Tongue (tissue), 2 donors: Measurements from ENCODE around the gene PLPP3. TPM values are rescaled to one million over a fixed set of nuclear protein-coding genes. Genes with fewer than 3 reads are reported as not detected.
"Not testable (repeated sequence)": the region's sequence is repeated elsewhere in the genome, so short reads cannot be mapped to it uniquely, and the experiment has no call there.

Experiments
- DNase-seq: peaks from one replicate; pipeline ENCODE4 v3.0.0-alpha.2; 2015
- total RNA-seq: library from RNA; depleted of rRNA; stranded (reverse); fragments of >200 nt; gene quantifications from one replicate; pipeline ENCODE4 v1.2.3, GENCODE V29; 2014

PLPP3 gene
- total RNA-seq: 191 TPM

GRCh38 chr1:56578963-56579875 lies at the start of gene PLPP3:
Gene PLPP3, minus strand, starts transcription at chr1:56579563. Its CDS starts 547 bp downstream, at chr1:56579016.
- peak; percentile 97 for DNase-seq

GRCh38 chr1:56627636-56628039 lies 48.3 kb upstream of the PLPP3 start:
- no peak for DNase-seq

GRCh38 chr1:56627019-56627635 lies 47.8 kb upstream of the PLPP3 start:
- DNase-seq: no peak

DNA sequence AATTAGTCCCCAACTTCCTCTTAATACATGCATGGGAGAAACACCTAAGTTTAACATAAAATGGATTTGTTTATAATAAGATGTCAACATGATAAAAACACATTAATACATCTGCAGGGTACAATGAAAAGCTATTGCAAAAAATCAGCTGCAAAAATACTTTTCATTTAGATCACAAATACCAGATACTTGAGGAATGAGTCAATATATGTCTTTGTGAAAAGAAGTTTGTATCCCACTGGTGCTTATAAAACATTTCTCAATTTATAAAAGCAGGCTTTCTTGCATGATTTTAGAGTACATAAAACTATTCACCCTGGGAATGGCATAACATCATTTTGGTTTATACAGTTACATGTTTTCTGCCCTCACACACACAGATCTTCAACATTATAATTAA lies 47.2 kb upstream of the PLPP3 start:
- no peak for DNase-seq

- DNase-seq: no peak
Measured at GRCh38 chr1:56625819-56626440, 46.6 kb upstream of the PLPP3 start.

DNA sequence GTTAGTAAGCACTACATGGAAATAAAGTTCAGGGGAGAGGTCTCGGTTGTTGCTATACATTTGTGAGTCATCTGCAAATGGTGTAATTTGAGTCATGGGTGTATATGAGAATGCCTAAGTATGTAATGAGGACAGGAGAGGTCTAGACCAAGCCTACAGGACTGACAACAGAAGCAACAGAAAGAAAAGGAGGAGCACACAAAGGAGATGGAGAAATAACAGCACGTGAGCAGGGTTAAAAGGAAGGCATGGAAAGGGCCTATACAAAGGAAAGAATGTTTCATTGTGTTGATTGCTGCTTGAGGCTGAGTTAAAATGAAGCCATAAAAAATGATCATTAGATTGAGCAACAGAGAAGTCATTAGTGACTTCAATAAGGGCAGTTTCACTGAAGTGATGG lies 37.8 kb upstream of the PLPP3 start:
- DNase-seq: no peak

- not testable (repeated sequence) for DNase-seq
Measured at GRCh38 chr1:56610770-56611169, 31.4 kb upstream of the PLPP3 start.

DNA sequence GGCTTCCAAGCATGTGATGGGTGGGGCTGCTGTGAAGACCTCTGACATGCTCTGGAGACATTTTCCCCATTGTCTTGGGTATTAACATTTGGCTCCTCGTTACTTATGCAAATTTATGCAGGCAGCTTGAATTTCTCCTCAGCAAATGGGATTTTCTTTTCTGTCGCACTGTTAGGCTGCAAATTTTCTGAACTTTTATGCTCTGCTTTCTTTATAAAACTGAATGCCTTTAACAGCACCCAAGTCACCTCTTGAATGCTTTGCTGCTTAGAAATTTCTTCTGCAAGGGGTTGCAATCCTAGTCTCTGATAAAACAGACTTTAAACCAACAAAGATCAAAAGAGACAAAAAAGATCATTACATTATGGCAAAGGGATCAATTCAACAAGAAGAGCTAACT lies 30.7 kb upstream of the PLPP3 start:
- not testable (repeated sequence) for DNase-seq

GRCh38 chr1:56595397-56596191 lies 16.2 kb upstream of the PLPP3 start:
- not testable (repeated sequence) for DNase-seq

DNA sequence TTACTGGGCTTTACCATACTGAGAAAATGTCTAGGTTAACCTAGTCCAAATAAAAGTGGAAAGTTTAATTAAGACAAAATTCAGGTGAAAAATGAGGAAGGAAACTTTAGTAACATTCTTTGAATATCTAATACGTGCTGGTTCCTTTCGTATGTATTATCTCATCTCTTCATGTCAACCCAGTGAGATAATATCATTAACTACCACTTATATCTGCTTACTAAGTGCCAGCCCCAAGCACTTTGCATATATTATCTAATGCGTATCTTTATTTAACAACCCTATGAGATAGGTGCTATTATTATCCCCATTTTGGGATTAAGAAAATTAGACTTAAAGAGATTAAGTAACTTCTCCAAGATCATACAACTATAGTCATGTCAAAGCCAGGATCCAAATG lies 12.5 kb upstream of the PLPP3 start:
- DNase-seq: no peak

- DNase-seq: no peak
Measured at GRCh38 chr1:56590520-56591011, 11.2 kb upstream of the PLPP3 start.

GRCh38 chr1:56589369-56589768 lies 10.0 kb upstream of the PLPP3 start:
- DNase-seq: no peak

GRCh38 chr1:56586502-56586901 lies 7.1 kb upstream of the PLPP3 start:
- DNase-seq: no peak

DNA sequence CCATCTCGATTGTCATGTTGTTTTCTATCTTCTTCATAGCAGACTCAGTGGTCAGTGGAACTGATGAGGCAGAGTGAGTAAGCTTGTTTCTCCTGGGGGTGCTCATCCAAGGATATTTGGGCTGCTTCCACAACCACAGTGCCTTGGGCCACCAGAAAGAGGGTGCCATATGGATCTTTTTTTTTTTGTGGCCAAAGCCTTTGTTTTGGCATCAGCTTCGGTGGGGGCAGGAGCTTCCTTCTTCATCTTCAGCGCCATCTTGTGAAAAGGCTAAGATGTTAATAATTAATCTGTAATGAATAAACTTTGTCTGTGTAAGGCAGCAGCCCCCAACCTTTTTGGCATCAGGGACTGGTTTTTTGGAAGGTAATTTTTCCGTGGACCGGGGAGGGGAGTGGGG lies 6.6 kb upstream of the PLPP3 start:
- no peak for DNase-seq

DNA sequence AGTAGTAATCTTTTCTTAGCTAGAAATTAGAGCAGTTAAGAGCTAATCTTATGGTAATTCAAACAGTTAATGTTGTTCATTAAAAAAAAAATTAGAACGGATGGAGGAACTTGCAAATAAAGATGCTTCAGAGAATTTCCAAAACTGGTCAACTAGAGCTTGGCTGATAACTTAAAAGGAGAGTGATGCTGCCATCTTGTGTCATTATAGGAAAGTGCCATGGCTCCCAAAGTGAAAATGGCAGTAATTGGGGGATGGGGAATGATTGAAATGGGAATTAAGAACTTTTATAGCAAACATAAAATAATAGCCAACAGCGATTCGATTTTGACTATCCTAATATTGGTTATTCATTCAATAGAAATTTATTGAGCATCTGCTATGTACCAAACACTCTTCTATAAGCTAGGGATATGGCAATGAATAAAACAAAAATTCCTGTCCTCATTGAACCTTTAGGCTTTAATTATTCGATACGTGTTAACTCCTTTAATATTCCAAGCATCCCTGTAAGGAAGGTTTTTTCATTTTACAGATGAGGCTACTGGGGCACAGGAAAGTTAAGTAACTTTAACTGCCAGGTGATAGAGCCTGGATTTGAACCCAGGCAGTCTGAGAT lies 5.7 kb upstream of the PLPP3 start:
- DNase-seq: peak; percentile 88

DNA sequence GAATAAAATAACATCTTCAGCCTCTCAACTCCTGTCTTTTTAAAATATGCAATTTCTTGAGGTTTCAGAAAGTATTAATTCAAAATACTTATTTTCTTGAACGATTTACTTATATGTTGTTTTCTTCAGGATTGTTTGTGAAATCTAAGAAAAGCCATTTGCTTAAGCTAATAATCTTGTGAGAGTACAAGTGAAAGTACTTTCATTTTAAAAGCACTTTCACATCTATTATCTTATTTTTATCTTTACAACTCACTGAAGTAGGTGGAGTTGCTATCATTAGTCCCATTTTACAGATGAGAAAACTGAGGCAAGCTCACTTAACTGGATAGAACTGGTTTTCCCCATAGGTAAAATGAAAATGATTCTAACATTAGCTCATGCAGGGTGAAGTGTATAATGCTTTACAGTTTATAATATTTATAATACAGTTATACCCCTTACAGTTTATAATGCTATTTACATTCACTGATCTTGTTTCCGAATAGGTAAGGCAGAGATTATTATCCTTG lies 4.7 kb upstream of the PLPP3 start:
- no peak for DNase-seq

DNA sequence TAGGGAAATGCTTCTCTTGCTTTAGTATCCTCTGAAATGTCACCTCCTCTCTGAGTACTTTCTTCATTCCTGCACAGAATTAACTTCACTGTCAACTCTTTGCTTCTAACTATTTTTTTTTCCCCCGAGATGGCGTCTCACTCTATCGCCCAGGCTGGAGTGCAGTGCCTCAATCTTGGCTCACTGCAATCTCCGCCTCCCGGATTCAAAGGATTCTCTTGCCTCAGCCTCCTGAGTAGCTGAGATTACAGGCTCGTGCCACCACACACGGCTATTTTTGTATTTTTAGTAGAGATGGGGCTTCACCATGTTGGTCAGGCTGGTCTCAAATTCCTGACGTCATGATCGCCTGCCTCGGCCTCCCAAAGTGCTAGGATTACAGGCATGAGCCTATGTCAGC lies 1.4 kb upstream of the PLPP3 start:
- DNase-seq: no peak

DNA sequence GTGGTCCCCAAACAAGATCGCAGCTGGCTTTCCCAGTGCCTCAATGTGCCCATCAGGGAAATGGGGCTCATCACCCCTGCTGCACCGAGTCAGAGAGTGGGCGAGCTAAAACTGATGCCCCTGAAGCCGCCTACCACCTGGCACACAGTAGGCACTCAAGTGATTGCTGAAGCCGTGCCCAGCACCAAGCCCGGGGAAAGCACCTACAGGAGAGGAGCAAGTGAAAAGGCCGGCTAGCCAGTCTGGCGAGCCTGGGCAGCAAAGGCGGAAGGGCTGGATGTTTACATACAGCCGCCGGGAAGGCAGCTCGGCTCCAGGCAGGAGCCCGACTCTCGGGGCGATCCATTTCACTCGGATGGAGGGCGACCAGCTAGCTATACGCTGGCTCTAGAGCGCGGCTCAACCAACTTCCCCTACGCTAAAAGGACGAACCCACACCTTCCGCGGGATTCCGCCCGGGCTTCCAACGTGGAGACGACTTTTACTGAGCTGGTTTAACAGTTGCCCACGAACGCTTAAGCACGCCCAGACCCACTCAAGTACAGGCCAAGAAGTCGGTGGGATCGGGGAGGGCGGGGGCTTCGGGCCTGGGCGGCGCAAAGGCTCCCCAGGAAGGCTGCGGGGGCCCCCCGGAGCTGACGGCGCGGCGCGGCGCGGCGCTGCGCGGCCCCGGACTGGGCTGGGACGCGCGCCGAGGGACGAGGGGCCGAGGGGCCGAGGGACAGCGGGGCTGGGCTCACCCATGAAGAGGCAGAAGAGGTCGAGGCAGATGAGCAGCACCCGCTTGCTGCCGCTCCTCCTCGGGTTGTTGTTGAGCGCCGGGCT lies 1.0 kb downstream of the PLPP3 start:
- peak; percentile 73 for DNase-seq

DNA sequence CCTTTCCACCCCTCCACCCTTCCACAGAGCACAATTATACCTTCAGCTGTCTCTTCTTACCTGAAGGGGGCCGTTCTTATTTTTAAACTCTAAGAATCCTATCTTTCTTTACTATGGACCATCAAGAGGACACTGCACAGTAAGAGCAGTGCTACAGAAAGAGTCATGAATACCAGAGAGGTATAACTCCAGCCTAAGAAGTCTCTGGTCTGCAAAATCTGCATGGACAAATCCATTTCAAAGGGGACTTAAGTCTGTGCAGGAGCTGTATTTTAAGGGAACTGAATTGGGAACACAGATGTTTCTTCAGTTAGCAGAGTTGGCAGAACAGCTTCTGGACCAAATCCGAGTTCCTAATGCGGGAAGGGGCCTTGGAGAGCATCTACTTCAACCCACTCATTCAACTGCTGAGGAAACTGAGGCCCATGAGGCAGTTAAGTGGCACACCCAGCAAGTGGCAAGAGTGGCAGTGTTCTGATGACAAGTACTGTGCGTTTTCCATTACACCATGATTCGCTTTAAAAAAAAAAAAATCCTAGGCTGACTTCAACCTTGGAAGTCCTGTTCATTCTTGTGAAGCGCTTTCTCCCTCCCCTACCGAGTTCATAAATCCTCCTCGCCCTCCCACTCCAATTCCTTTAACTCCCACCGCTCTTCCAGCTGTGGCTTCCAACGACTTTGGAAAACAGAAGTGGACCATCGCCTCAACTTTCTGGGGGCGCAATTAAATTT lies 1.8 kb downstream of the PLPP3 start:
- peak; percentile 76 for DNase-seq

DNA sequence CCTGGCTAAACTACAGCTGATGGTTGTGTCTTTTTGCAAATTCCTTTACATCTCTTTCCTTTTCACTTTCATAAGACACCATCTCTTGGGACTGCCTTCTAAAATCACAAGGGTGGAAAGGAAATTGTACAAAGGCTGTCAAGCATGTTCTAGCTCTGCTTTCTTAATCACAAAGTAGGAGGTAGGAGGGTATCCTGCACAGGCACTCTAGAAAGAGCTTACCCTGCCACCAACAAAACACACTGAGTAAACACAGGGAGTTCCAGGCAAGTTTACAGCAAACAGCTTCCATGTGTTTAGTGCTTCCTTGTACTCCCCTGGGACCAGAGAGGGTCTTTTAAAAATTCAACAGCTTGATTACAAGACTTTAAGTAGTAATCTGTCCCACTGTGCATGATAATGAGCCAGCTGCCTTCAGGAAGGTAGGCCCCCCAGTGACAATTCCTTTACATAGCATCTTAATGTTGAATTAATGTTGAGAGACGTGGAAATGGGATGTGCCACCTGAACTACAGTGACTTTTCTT lies 2.4 kb downstream of the PLPP3 start:
- DNase-seq: peak; percentile 75
